WTC11 (cell line): ENCODE measurements around the gene ACBD5. TPM values are rescaled to one million over a fixed set of nuclear protein-coding genes. Genes with fewer than 3 reads are reported as not detected.

Experiments used
- ATAC-seq: fragments of 200-7000 bp; cut with Tn5 transposase; 2 replicates; pipeline ENCODE4 v1.10.0; 2021; ENCODE audit warnings: mild to moderate bottlenecking, moderate library complexity
- CTCF ChIA-PET: fragments of 300-600 bp; sonication (Branson Sonifier 250); formaldehyde crosslinking; loops from one replicate; lab custom pipeline; 2021; ENCODE audit warnings: antibody characterized with exemption; lab: Charles Lee
- POLR2A ChIA-PET: fragments of 350-600 bp; sonication (Branson Sonifier 250); formaldehyde crosslinking; loops from one replicate; lab custom pipeline; 2021; ENCODE audit warnings: antibody characterized with exemption; lab: Charles Lee
- DNase-seq: peaks from one replicate; pipeline ENCODE4 v3.0.0; 2021; ENCODE audit warnings: low spot score
- H3K27ac Mint-ChIP-seq: 2 replicates; pipeline ENCODE4 v1.8.0; 2021; ENCODE audit warnings: mixed read lengths
- H3K27me3 Mint-ChIP-seq: 2 replicates; pipeline ENCODE4 v1.8.0; 2021; ENCODE audit warnings: low read depth, mild to moderate bottlenecking, moderate library complexity, mixed read lengths
- H3K36me3 Mint-ChIP-seq: 2 replicates; pipeline ENCODE4 v1.8.0; 2021; ENCODE audit warnings: mixed read lengths
- H3K4me1 Mint-ChIP-seq: 2 replicates; pipeline ENCODE4 v1.8.0; 2022; ENCODE audit warnings: mixed read lengths
- H3K4me3 Mint-ChIP-seq: 2 replicates; pipeline ENCODE4 v1.8.0; 2021; ENCODE audit warnings: mild to moderate bottlenecking, moderate library complexity, mixed read lengths
- H3K9me3 Mint-ChIP-seq: 2 replicates; pipeline ENCODE4 v1.8.0; 2021; ENCODE audit warnings: mixed read lengths
- AFF4 ChIP-seq: sonication (generic); formaldehyde crosslinking; IDR thresholded peaks from 2 replicates; pipeline ENCODE4 v1.8.1; 2023; ENCODE audit warnings: mild to moderate bottlenecking, missing genetic modification reagents, borderline replicate concordance
- CBFB ChIP-seq: sonication (generic); formaldehyde crosslinking; IDR thresholded peaks from 2 replicates; pipeline ENCODE4 v1.8.1; 2022; ENCODE audit warnings: mild to moderate bottlenecking, low read depth, missing genetic modification reagents
- CREM ChIP-seq: sonication (generic); formaldehyde crosslinking; IDR thresholded peaks from 2 replicates; pipeline ENCODE4 v1.8.1; 2022; ENCODE audit warnings: mild to moderate bottlenecking, missing genetic modification reagents, moderate library complexity
- ELF4 ChIP-seq: sonication (generic); formaldehyde crosslinking; IDR thresholded peaks from 2 replicates; pipeline ENCODE4 v1.8.1; 2022; ENCODE audit warnings: low read depth, mild to moderate bottlenecking, moderate library complexity, missing genetic modification reagents
- EMX1 ChIP-seq: fragments of 250-450 bp; sonication (Bioruptor Pico); IDR thresholded peaks from 2 replicates; pipeline ENCODE4 v1.8.0; 2021; ENCODE audit warnings: mild to moderate bottlenecking
- ETV6 ChIP-seq: sonication (generic); formaldehyde crosslinking; IDR thresholded peaks from 2 replicates; pipeline ENCODE4 v1.8.1; 2022; ENCODE audit warnings: mild to moderate bottlenecking, missing genetic modification reagents
- FOXJ3 ChIP-seq: sonication (generic); formaldehyde crosslinking; IDR thresholded peaks from 2 replicates; pipeline ENCODE4 v1.9.0; 2021; ENCODE audit warnings: missing genetic modification reagents, mild to moderate bottlenecking, borderline replicate concordance
- FOXP1 ChIP-seq: sonication (generic); formaldehyde crosslinking; IDR thresholded peaks from 2 replicates; pipeline ENCODE4 v1.8.0; 2022; ENCODE audit warnings: missing genetic modification reagents, mild to moderate bottlenecking, moderate library complexity, borderline replicate concordance
- GABPB1 ChIP-seq: sonication (generic); formaldehyde crosslinking; IDR thresholded peaks from 2 replicates; pipeline ENCODE4 v1.8.1; 2023; ENCODE audit warnings: mild to moderate bottlenecking, missing genetic modification reagents
- IRF1 ChIP-seq: sonication (generic); formaldehyde crosslinking; IDR thresholded peaks from 2 replicates; pipeline ENCODE4 v1.8.0; 2023; ENCODE audit warnings: missing genetic modification reagents
- MLX ChIP-seq: sonication (generic); formaldehyde crosslinking; IDR thresholded peaks from 2 replicates; pipeline ENCODE4 v1.8.1; 2023; ENCODE audit warnings: mild to moderate bottlenecking, missing genetic modification reagents, moderate library complexity
- MYBL2 ChIP-seq: sonication (generic); formaldehyde crosslinking; IDR thresholded peaks from 2 replicates; pipeline ENCODE4 v1.8.1; 2023; ENCODE audit warnings: mild to moderate bottlenecking, moderate library complexity, missing genetic modification reagents
- NFATC4 ChIP-seq: fragments of 250-450 bp; sonication (Bioruptor Pico); IDR thresholded peaks from 2 replicates; pipeline ENCODE4 v1.9.0; 2021; ENCODE audit warnings: mild to moderate bottlenecking
- NFYB ChIP-seq: sonication (generic); formaldehyde crosslinking; conservative IDR thresholded peaks from 2 replicates; pipeline ENCODE4 v1.8.0; 2022; ENCODE audit warnings: low read depth, missing genetic modification reagents
- NR3C1 ChIP-seq: sonication (generic); formaldehyde crosslinking; conservative IDR thresholded peaks from 2 replicates; pipeline ENCODE4 v1.8.1; 2023; ENCODE audit warnings: low read depth, mild to moderate bottlenecking, missing genetic modification reagents
- SOX15 ChIP-seq: fragments of 250-450 bp; sonication (Bioruptor Pico); IDR thresholded peaks from 2 replicates; pipeline ENCODE4 v1.9.0; 2021; ENCODE audit warnings: mild to moderate bottlenecking
- TEAD4 ChIP-seq: sonication (generic); formaldehyde crosslinking; IDR thresholded peaks from 2 replicates; pipeline ENCODE4 v1.8.0; 2022; ENCODE audit warnings: mild to moderate bottlenecking, missing genetic modification reagents
- ZMAT4 ChIP-seq: fragments of 250-450 bp; sonication (Bioruptor Pico); IDR thresholded peaks from 2 replicates; pipeline ENCODE4 v1.9.0; 2021; ENCODE audit warnings: mild to moderate bottlenecking
- ZNF263 ChIP-seq: sonication (generic); formaldehyde crosslinking; IDR thresholded peaks from 2 replicates; pipeline ENCODE4 v1.8.1; 2022; ENCODE audit warnings: low read depth, mild to moderate bottlenecking, moderate library complexity, missing genetic modification reagents
- ZNF423 ChIP-seq: fragments of 250-450 bp; sonication (Bioruptor Pico); IDR thresholded peaks from 2 replicates; pipeline ENCODE4 v2.1.2; 2022; ENCODE audit warnings: mild to moderate bottlenecking, moderate library complexity
- ZNF512 ChIP-seq: sonication (generic); formaldehyde crosslinking; IDR thresholded peaks from 2 replicates; pipeline ENCODE4 v1.8.1; 2022; ENCODE audit warnings: missing genetic modification reagents, borderline replicate concordance
- ZNF532 ChIP-seq: fragments of 250-450 bp; sonication (Bioruptor Pico); IDR thresholded peaks from 2 replicates; pipeline ENCODE4 v1.9.0; 2021; ENCODE audit warnings: mild to moderate bottlenecking, borderline replicate concordance
- ZSCAN18 ChIP-seq: fragments of 250-450 bp; sonication (Bioruptor Pico); IDR thresholded peaks from 2 replicates; pipeline ENCODE4 v2.1.2; 2022; ENCODE audit warnings: mild to moderate bottlenecking, moderate library complexity
- total RNA-seq: library from RNA; stranded (reverse); gene quantifications from 3 replicates; pipeline ENCODE4 v1.2.3, GENCODE V29; 2021

The ACBD5 gene
- total RNA-seq, 1 experiment from 2014 or later, result 18.1 TPM

- CTCF ChIA-PET, result interaction anchor here (0.6 to 2.0 kb wide), 5 partner anchors 10 to 612 kb away, joined by 3 to 14 read pairs (median 4); partner anchors contain the start of gene YME1L1
- DNase-seq, result peak; percentile 86
- H3K27me3 Mint-ChIP-seq, result peaks cover 28% of the 10 kb centered on the region
- POLR2A ChIA-PET, result no interaction called here
- no peak overlapping the region for H3K27ac Mint-ChIP-seq
- peaks cover 4% of the 10 kb centered on the region for H3K4me1 Mint-ChIP-seq
- peaks cover 27% of the 10 kb centered on the region for H3K36me3 Mint-ChIP-seq
- H3K9me3 Mint-ChIP-seq, result peaks cover 25% of the 10 kb centered on the region
- peak; percentile 96 for ATAC-seq
- peak overlapping the region; percentile 59 for H3K4me3 Mint-ChIP-seq
- no peak for TF ChIP-seq GABPB1 (CRISPR knock-in tag)
- TF ChIP-seq ZNF532 (CRISPR knock-in tag), result no peak
- TF ChIP-seq MLX (CRISPR knock-in tag), result no peak
- no peak for TF ChIP-seq FOXJ3
- TF ChIP-seq ZNF263 (CRISPR knock-in tag), result no peak
- no peak for TF ChIP-seq NFATC4 (CRISPR knock-in tag)
- TF ChIP-seq CREM (CRISPR knock-in tag), result no peak
- TF ChIP-seq ZSCAN18 (CRISPR knock-in tag), result no peak
- TF ChIP-seq TEAD4 (CRISPR knock-in tag), result no peak
- TF ChIP-seq EMX1 (CRISPR knock-in tag), result no peak
- no peak for TF ChIP-seq NFYB (CRISPR knock-in tag)
- no peak for TF ChIP-seq ELF4 (CRISPR knock-in tag)
- TF ChIP-seq FOXP1 (CRISPR knock-in tag), result no peak; the same call in 1 of the 2 replicates
- TF ChIP-seq ZNF423 (CRISPR knock-in tag), result no peak
- TF ChIP-seq NR3C1 (CRISPR knock-in tag), result no peak
- no peak; the same call in 1 of the 2 replicates for TF ChIP-seq MYBL2 (CRISPR knock-in tag)
- no peak for TF ChIP-seq ZNF512 (CRISPR knock-in tag)
- TF ChIP-seq IRF1 (CRISPR knock-in tag), result no peak
- no peak for TF ChIP-seq AFF4 (CRISPR knock-in tag)
- TF ChIP-seq SOX15 (CRISPR knock-in tag), result no peak
- no peak for TF ChIP-seq ZMAT4 (CRISPR knock-in tag)
- peak; percentile 62 for TF ChIP-seq ETV6 (CRISPR knock-in tag)
- peak; percentile 65; the same call in 1 of the 2 replicates for TF ChIP-seq CBFB
These were observed 11.8 kb upstream of the ACBD5 start for GRCh38 chr10:27252267-27253000.
